ENCODE data around the gene TFIP11.

TFIP11 gene

GRCh38 chr22:26448334-26448733 is 63.9 kb downstream of the TFIP11 start:
- no peak for DNase-seq (ENCODE audit: low read depth)

GRCh38 chr22:26447584-26448329 is 64.5 kb downstream of the TFIP11 start:
- no peak for DNase-seq (ENCODE audit: low read depth)

GRCh38 chr22:26446808-26447515 is 65.3 kb downstream of the TFIP11 start:
- no peak for DNase-seq (ENCODE audit: low read depth)

- DNase-seq (ENCODE audit: low read depth), result no peak
Measured at GRCh38 chr22:26445577-26446275, 66.5 kb downstream of the TFIP11 start.

- DNase-seq (ENCODE audit: low read depth), result no peak
Measured at GRCh38 chr22:26444777-26445176, 67.5 kb downstream of the TFIP11 start.

- DNase-seq (ENCODE audit: low read depth), result no peak
Measured at GRCh38 chr22:26443901-26444690, 68.2 kb downstream of the TFIP11 start.

- DNase-seq (ENCODE audit: low read depth), result no peak
Measured at GRCh38 chr22:26442086-26442756, 70.1 kb downstream of the TFIP11 start.
